Ramos (cell line): ENCODE measurements around the gene EXOC3L4.
"Not testable (repeated sequence)": the region's sequence is repeated elsewhere in the genome, so short reads cannot be mapped to it uniquely, and the experiment has no call there.

Experiments used
- in situ Hi-C: fragments of 300-500 bp; cut with MboI; formaldehyde crosslinking; loops from one replicate; pipeline ENCODE4 v1.14.3; 2022; ENCODE audit warnings: low sequenced_read_pairs; ENCODE audit not compliant: unreplicated experiment

EXOC3L4 gene

GRCh38 chr14:103141117-103141796 is 46.7 kb downstream of the EXOC3L4 start:
- in situ Hi-C loops, result no loop called here

- in situ Hi-C loops, result no loop called here
Observed at GRCh38 chr14:103142026-103142425, 47.5 kb downstream of the EXOC3L4 start.

GRCh38 chr14:103142721-103143302 is 48.3 kb downstream of the EXOC3L4 start:
- in situ Hi-C loops, result no loop called here

GRCh38 chr14:103143506-103143905 is 49.0 kb downstream of the EXOC3L4 start:
- in situ Hi-C loops, result no loop called here

- in situ Hi-C loops, result no loop called here
Observed at GRCh38 chr14:103144085-103144484, 49.6 kb downstream of the EXOC3L4 start.

- in situ Hi-C loops, result no loop called here
Observed at GRCh38 chr14:103146141-103146709, 51.7 kb downstream of the EXOC3L4 start.

GRCh38 chr14:103149351-103150237 is 55.1 kb downstream of the EXOC3L4 start:
- in situ Hi-C loops, result no loop called here

GRCh38 chr14:103151270-103151945 is 56.9 kb downstream of the EXOC3L4 start:
- in situ Hi-C loops, result no loop called here

- in situ Hi-C loops, result no loop called here
Observed at GRCh38 chr14:103155010-103155409, 60.5 kb downstream of the EXOC3L4 start.

GRCh38 chr14:103155416-103155815 is 60.9 kb downstream of the EXOC3L4 start:
- in situ Hi-C loops, result not testable (repeated sequence)

- in situ Hi-C loops, result no loop called here
Observed at GRCh38 chr14:103155826-103156394, 61.4 kb downstream of the EXOC3L4 start.

GRCh38 chr14:103156651-103157378 is 62.3 kb downstream of the EXOC3L4 start:
- in situ Hi-C loops, result no loop called here

GRCh38 chr14:103157969-103158368 is 63.4 kb downstream of the EXOC3L4 start:
- in situ Hi-C loops, result no loop called here

GRCh38 chr14:103158688-103159087 is 64.2 kb downstream of the EXOC3L4 start:
- in situ Hi-C loops, result no loop called here
